Left colon (tissue), 2 donors: ENCODE measurements around the gene B3GNT4. TPM values are rescaled to one million over a fixed set of nuclear protein-coding genes. Genes with fewer than 3 reads are reported as not detected.
"Not testable (repeated sequence)": the region's sequence is repeated elsewhere in the genome, so short reads cannot be mapped to it uniquely, and the experiment has no call there.

Experiments used
- ATAC-seq: fragments of 200-7000 bp; cut with Tn5 transposase; one replicate; pipeline ENCODE4 v1.9.1; 2020; ENCODE audit warnings: mild to moderate bottlenecking, moderate library complexity
- DNase-seq, 2 donors: peaks; one replicate each; pipeline ENCODE4 v3.0.0-alpha.2; 2020
- intact Hi-C, 2 donors: fragments of 100-400 bp; cut with DNase I in 1 of 2; cut with micrococcal nuclease in 1 of 2; formaldehyde crosslinking; loops; one replicate each; pipeline versions ENCODE4 v1.11.2 to v1.14.0; 2022; cut with DNase I, micrococcal nuclease
- total RNA-seq, 2 donors: library from RNA; stranded (reverse); fragmentation: NEBNext Ultra II Directional; extraction: Animal tissue kit (Norgen Biotek cat#: 25700); gene quantifications; one replicate each; pipeline ENCODE4 v1.2.1, GENCODE V29; 2021
- donor health status: DM: no; HTN: no; CAD: no.
- donor health status: DM: yes; HTN: yes; CAD: no.

B3GNT4 gene
- total RNA-seq, 2 donors from 2014 or later = 0.43 to 0.98 TPM

- DNase-seq = no peak
- intact Hi-C loops = no loop called here
- ATAC-seq = no peak
Measured at GRCh38 chr12:122250536-122250935, 47.0 kb downstream of the B3GNT4 start.

GRCh38 chr12:122258462-122258861 lies 55.0 kb downstream of the B3GNT4 start:
- intact Hi-C loops, ATAC-seq, DNase-seq: not testable (repeated sequence)

Other genes with a start within 250 kb of the B3GNT4 start
- gene BCL7A, start 181.8 kb upstream of the B3GNT4 start, total RNA-seq = 1 to 10 TPM; 6.5 to 6.7 TPM
- 100 to 1,000 TPM; 125 to 175 TPM for gene MLXIP, start 125.0 kb upstream of the B3GNT4 start, total RNA-seq
- gene IL31, start 29.5 kb upstream of the B3GNT4 start, total RNA-seq = not detected
- under 1 TPM; 0.24 to 0.59 TPM for gene LRRC43, start 20.6 kb upstream of the B3GNT4 start, total RNA-seq
- 10 to 100 TPM; 44.1 to 45.4 TPM for gene DIABLO, start 22.3 kb downstream of the B3GNT4 start, total RNA-seq
- gene VPS33A, start 62.8 kb downstream of the B3GNT4 start, total RNA-seq = 10 to 100 TPM; 20.5 to 21.4 TPM
- 10 to 100 TPM; 53.8 to 57.5 TPM for gene CLIP1, start 219.0 kb downstream of the B3GNT4 start, total RNA-seq